ENCODE measurements around the gene CYSTM1. TPM values are rescaled to one million over a fixed set of nuclear protein-coding genes. Genes with fewer than 3 reads are reported as not detected.

Gene CYSTM1
- total RNA-seq, 1 donor from 2014 or later, result 51.6 TPM

- H3K4me1 ChIP-seq, result no peaks in the 10 kb centered on the region
- DNase-seq (ENCODE audit: extremely low spot score in 2 of 2), result no peak
Observed at GRCh38 chr5:140166911-140167310, 8.1 kb upstream of the CYSTM1 start.

DNA sequence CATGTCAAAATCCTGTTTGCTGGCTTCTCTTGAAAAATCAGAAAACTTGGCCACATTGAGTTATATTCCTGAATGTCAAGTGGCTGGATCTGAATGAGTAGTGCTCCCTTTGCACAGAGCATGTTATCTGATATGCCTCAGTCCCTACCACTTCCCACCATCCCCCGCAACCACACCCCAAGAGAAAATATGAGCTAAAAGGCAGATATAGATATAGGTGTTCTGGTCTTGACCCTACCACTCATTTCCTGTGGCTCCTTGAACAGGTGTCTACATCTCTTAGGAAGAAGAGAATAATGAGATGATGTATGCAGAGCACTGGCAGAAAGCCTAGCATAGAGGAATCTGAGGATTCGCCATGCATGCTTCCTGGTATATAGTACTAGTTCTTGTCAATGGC lies 6.6 kb upstream of the CYSTM1 start:
- TF ChIP-seq POLR2AphosphoS5 (IDR thresholded peaks at IDR 0.05; ENCODE audit: insufficient read depth in 1 of 2, low read depth in 1 of 2) (no peak), POLR2A (IDR thresholded peaks at IDR 0.05) (no peak), CTCF (IDR thresholded peaks at IDR 0.05) (no peak)
- no peaks in the 10 kb centered on the region for H3K36me3 ChIP-seq
- no peak overlapping the region for H3K4me3 ChIP-seq
- H3K4me1 ChIP-seq, result no peaks in the 10 kb centered on the region
- DNase-seq (ENCODE audit: extremely low spot score in 2 of 2), result no peak
- H3K27ac ChIP-seq, result no peak overlapping the region
- intact Hi-C loops (cut with DNase I), result no loop called here
- H3K27me3 ChIP-seq, result no peaks in the 10 kb centered on the region
- H3K9me3 ChIP-seq, result no peaks in the 10 kb centered on the region

More at GRCh38 chr5:140166911-140167310, 8.1 kb upstream of the CYSTM1 start:
- H3K36me3 ChIP-seq, result no peaks in the 10 kb centered on the region
- H3K4me3 ChIP-seq, result no peak overlapping the region
- no peak for TF ChIP-seq CTCF (IDR thresholded peaks at IDR 0.05)
- TF ChIP-seq POLR2A (IDR thresholded peaks at IDR 0.05), result no peak
- TF ChIP-seq POLR2AphosphoS5 (IDR thresholded peaks at IDR 0.05; ENCODE audit: insufficient read depth in 1 of 2, low read depth in 1 of 2), result no peak
- no peak overlapping the region for H3K27ac ChIP-seq
- no peaks in the 10 kb centered on the region for H3K27me3 ChIP-seq
- intact Hi-C loops (cut with DNase I), result no loop called here
- H3K9me3 ChIP-seq, result no peaks in the 10 kb centered on the region

DNA sequence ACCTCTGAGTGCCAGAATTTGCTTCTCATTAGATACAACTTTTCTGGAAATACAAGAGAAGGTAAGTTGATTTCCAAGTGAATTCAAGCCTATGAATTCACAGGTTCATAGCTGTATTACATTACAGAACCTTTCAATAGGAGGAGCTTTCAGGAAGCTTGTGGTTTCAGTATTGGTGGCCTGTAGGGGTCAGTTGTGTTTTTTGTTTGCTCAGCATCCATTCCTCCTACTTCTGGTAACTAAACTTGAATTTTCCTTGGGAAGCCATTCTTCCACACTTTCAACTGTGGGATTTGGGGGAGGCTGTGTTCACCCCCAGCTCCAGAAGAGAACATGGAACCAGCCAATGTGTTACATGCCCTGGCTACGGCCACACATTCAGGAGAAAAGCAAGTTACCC lies 5.6 kb upstream of the CYSTM1 start:
- intact Hi-C loops (cut with DNase I), result no loop called here
- Histone ChIP-seq H3K4me1 (peaks cover 4% of the 10 kb centered on the region), H3K27ac (no peak overlapping the region), H3K27me3 (no peaks in the 10 kb centered on the region), H3K4me3 (no peak overlapping the region), H3K36me3 (no peaks in the 10 kb centered on the region), H3K9me3 (no peaks in the 10 kb centered on the region)
- TF ChIP-seq POLR2AphosphoS5 (IDR thresholded peaks at IDR 0.05; ENCODE audit: insufficient read depth in 1 of 2, low read depth in 1 of 2) (no peak), CTCF (IDR thresholded peaks at IDR 0.05) (no peak), POLR2A (IDR thresholded peaks at IDR 0.05) (no peak)
- no peak for DNase-seq (ENCODE audit: extremely low spot score in 2 of 2)

DNA sequence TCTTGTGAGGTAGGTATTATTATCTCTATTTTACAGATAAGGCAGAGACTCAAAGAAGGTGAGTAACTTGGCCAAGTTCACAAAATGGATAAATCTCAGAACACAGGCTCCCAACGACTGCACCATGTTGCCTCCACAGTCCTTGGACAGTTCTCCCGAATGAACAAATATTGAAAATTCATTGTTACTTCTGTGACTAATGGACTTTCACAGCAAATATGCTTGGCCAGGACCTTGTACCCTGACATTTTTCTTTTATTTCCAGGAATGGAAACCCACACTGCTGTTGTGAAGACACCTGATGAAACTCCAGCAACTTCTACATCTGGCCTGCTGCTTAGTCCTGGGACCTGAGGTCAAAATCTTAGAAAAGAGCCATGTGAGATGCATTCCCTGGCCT lies 2.5 kb upstream of the CYSTM1 start:
- H3K9me3 ChIP-seq, result no peaks in the 10 kb centered on the region
- H3K36me3 ChIP-seq, result no peaks in the 10 kb centered on the region
- peaks cover 26% of the 10 kb centered on the region for H3K4me1 ChIP-seq
- no peak for DNase-seq (ENCODE audit: extremely low spot score in 2 of 2)
- H3K27ac ChIP-seq, result no peak overlapping the region
- intact Hi-C loops (cut with DNase I), result no loop called here
- H3K4me3 ChIP-seq, result no peak overlapping the region
- no peaks in the 10 kb centered on the region for H3K27me3 ChIP-seq
- no peak for TF ChIP-seq POLR2AphosphoS5 (IDR thresholded peaks at IDR 0.05; ENCODE audit: insufficient read depth in 1 of 2, low read depth in 1 of 2)
- no peak for TF ChIP-seq POLR2A (IDR thresholded peaks at IDR 0.05)

DNA sequence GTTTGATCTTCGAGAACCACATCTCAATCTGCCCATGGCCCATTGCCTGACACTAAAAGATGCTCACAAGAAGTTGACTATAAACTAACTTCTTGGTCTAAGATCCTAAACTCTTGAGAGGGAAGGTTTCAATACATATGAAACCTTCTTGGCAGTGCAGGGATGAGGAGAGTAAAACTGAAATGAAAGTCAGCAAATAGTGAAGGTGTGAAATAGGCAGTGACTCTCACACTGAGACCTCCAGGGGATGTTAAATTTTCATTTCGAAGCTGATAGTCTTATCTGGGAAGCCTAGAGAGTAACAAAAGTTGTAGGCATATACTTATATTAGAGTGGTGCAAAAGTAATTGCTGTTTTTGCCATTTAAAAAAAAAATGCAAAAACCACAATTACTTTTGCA lies 974 bp upstream of the CYSTM1 start:
- Histone ChIP-seq H3K4me1 (peaks cover 29% of the 10 kb centered on the region), H3K27ac (peak overlapping the region; percentile 98), H3K36me3 (no peaks in the 10 kb centered on the region), H3K4me3 (no peak overlapping the region), H3K9me3 (no peaks in the 10 kb centered on the region), H3K27me3 (no peaks in the 10 kb centered on the region)
- TF ChIP-seq POLR2A (IDR thresholded peaks at IDR 0.05), result no peak
- no peak for TF ChIP-seq POLR2AphosphoS5 (IDR thresholded peaks at IDR 0.05; ENCODE audit: insufficient read depth in 1 of 2, low read depth in 1 of 2)
- no peak for TF ChIP-seq CTCF (IDR thresholded peaks at IDR 0.05)
- intact Hi-C loops (cut with DNase I), result no loop called here
- DNase-seq (ENCODE audit: extremely low spot score in 2 of 2), result no peak
